GM23338 (cell line): ENCODE measurements around the gene HACD2. TPM values are rescaled to one million over a fixed set of nuclear protein-coding genes. Genes with fewer than 3 reads are reported as not detected.

Source experiments
- ATAC-seq: fragments of 200-7000 bp; cut with Tn5 transposase; 3 replicates; pipeline ENCODE4 v1.9.1; 2020
- DNase-seq: peaks from one replicate; pipeline ENCODE4 v3.0.0-alpha.2; 2015; ENCODE audit warnings: low spot score
- H2AFZ ChIP-seq: fragments of 200-600 bp; sonication (generic); 2 replicates; pipeline ENCODE4 v1.8.0; 2016; ENCODE audit warnings: antibody characterized with exemption, mild to moderate bottlenecking, moderate library complexity
- H3F3A ChIP-seq: fragments of 200-600 bp; sonication (generic); replicated peaks from 2 replicates; pipeline ENCODE4 v1.8.0; 2017; ENCODE audit warnings: antibody characterized with exemption, mixed run types, low read depth
- H3K27ac ChIP-seq: fragments of 200-600 bp; sonication (generic); 2 replicates; pipeline ENCODE4 v1.6.1; 2016; ENCODE audit warnings: low read depth
- H3K27me3 ChIP-seq: fragments of 200-600 bp; sonication (generic); 2 replicates; pipeline ENCODE4 v1.8.0; 2016; ENCODE audit warnings: mild to moderate bottlenecking, mixed run types, moderate library complexity; ENCODE audit not compliant: insufficient read depth
- H3K36me3 ChIP-seq: fragments of 200-600 bp; sonication (generic); 2 replicates; pipeline ENCODE4 v1.8.0; 2016; ENCODE audit warnings: mild to moderate bottlenecking; ENCODE audit not compliant: insufficient read depth
- H3K4me1 ChIP-seq: fragments of 200-600 bp; sonication (generic); 2 replicates; pipeline ENCODE4 v1.8.0; 2016; ENCODE audit warnings: mild to moderate bottlenecking, moderate library complexity; ENCODE audit not compliant: insufficient read depth
- H3K4me2 ChIP-seq: fragments of 200-600 bp; sonication (generic); 2 replicates; pipeline ENCODE4 v1.7.1; 2017; ENCODE audit warnings: mixed run types
- H3K4me3 ChIP-seq: fragments of 200-600 bp; sonication (generic); 2 replicates; pipeline ENCODE4 v1.6.1; 2016; ENCODE audit warnings: mixed run types
- H3K79me2 ChIP-seq: fragments of 200-600 bp; sonication (generic); replicated peaks from 2 replicates; pipeline ENCODE4 v1.8.0; 2017; ENCODE audit warnings: mild to moderate bottlenecking; ENCODE audit not compliant: insufficient read depth
- H3K9me2 ChIP-seq: fragments of 200-600 bp; sonication (generic); 2 replicates; pipeline ENCODE4 v1.8.0; 2017; ENCODE audit not compliant: insufficient read depth
- H4K20me1 ChIP-seq: fragments of 200-600 bp; sonication (generic); replicated peaks from 2 replicates; pipeline ENCODE4 v1.8.0; 2017; ENCODE audit warnings: mild to moderate bottlenecking; ENCODE audit not compliant: insufficient read depth
- H3K27ac Mint-ChIP-seq: 2 replicates; pipeline ENCODE4 v1.8.0; 2020; ENCODE audit warnings: inconsistent platforms, mild to moderate bottlenecking, moderate library complexity, mixed read lengths
- H3K27me3 Mint-ChIP-seq: 3 replicates; pipeline ENCODE4 v1.8.0; 2022; ENCODE audit warnings: low read depth, mild to moderate bottlenecking, moderate library complexity, mixed read lengths, inconsistent platforms; ENCODE audit not compliant: insufficient read depth, poor library complexity
- H3K36me3 Mint-ChIP-seq: 3 replicates; pipeline ENCODE4 v1.8.0; 2021; ENCODE audit warnings: low read depth, mild to moderate bottlenecking, inconsistent platforms, moderate library complexity, mixed read lengths
- H3K4me1 Mint-ChIP-seq: 3 replicates; pipeline ENCODE4 v1.8.0; 2020; ENCODE audit warnings: mild to moderate bottlenecking, inconsistent platforms, mixed read lengths
- H3K4me3 Mint-ChIP-seq: 3 replicates; pipeline ENCODE4 v1.8.0; 2021; ENCODE audit warnings: moderate library complexity, mild to moderate bottlenecking, inconsistent platforms, mixed read lengths
- H3K9me3 Mint-ChIP-seq: 3 replicates; pipeline ENCODE4 v1.8.0; 2020; ENCODE audit warnings: moderate library complexity, mild to moderate bottlenecking, inconsistent platforms, mixed read lengths
- EZH2 ChIP-seq: fragments of 200-600 bp; sonication (generic); IDR thresholded peaks from one replicate; pipeline ENCODE4 v1.8.0; 2017; ENCODE audit warnings: antibody characterized with exemption, mild to moderate bottlenecking, low read depth; ENCODE audit not compliant: unreplicated experiment
- EZH2phosphoT487 ChIP-seq: fragments of 200-600 bp; sonication (generic); IDR thresholded peaks from one replicate; pipeline ENCODE4 v1.8.1; 2018; ENCODE audit warnings: antibody characterized with exemption; ENCODE audit not compliant: unreplicated experiment
- JUNB ChIP-seq: IDR thresholded peaks from one replicate; pipeline ENCODE4 v1.6.1; 2016; ENCODE audit warnings: antibody characterized with exemption; ENCODE audit not compliant: unreplicated experiment
- NANOG ChIP-seq: IDR thresholded peaks from 2 replicates; pipeline ENCODE4 v1.6.1; 2016; ENCODE audit warnings: antibody characterized with exemption, borderline replicate concordance
- STAT1 ChIP-seq: IDR thresholded peaks from one replicate; pipeline ENCODE4 v1.6.1; 2016; ENCODE audit warnings: antibody characterized with exemption; ENCODE audit not compliant: unreplicated experiment
- ZNF114 ChIP-seq: fragments of 250-450 bp; sonication (Bioruptor Pico); IDR thresholded peaks from 2 replicates; pipeline ENCODE4 v1.5.0; 2020; ENCODE audit warnings: mild to moderate bottlenecking, moderate library complexity
- ZNF331 ChIP-seq: fragments of 250-450 bp; sonication (Bioruptor Pico); IDR thresholded peaks from 2 replicates; pipeline ENCODE4 v1.5.0; 2020; ENCODE audit warnings: low read depth, mild to moderate bottlenecking, moderate library complexity
- polyA plus RNA-seq: library from polyadenylated mRNA; unstranded; fragments of >200 nt; fragmentation: Nextera tagmentation; extraction: Ambion mirVana; gene quantifications from 2 replicates; pipeline ENCODE4 v1.2.1, GENCODE V29; 2016
- total RNA-seq: library from RNA; depleted of rRNA; stranded (reverse); fragments of >200 nt; shearing (Covaris generic); gene quantifications from 2 replicates; pipeline ENCODE4 v1.2.3, GENCODE V29; 2014
- TF ChIP-seq, protein P1 (sequence below): IDR thresholded peaks from 2 replicates; pipeline ENCODE4 v1.6.1; 2016; ENCODE audit warnings: antibody characterized with exemption
- TF ChIP-seq, protein P2 (sequence below): fragments of 250-450 bp; sonication (Bioruptor Pico); IDR thresholded peaks from 2 replicates; pipeline ENCODE4 v1.5.0; 2020; ENCODE audit warnings: mild to moderate bottlenecking, moderate library complexity
- TF ChIP-seq, protein P3 (sequence below): IDR thresholded peaks from one replicate; pipeline ENCODE4 v1.6.1; 2018; ENCODE audit warnings: antibody characterized with exemption; ENCODE audit not compliant: unreplicated experiment

Gene HACD2
- total and polyA plus RNA-seq, 2 experiments from 2014 or later = 13.4 to 31.5 TPM

DNA sequence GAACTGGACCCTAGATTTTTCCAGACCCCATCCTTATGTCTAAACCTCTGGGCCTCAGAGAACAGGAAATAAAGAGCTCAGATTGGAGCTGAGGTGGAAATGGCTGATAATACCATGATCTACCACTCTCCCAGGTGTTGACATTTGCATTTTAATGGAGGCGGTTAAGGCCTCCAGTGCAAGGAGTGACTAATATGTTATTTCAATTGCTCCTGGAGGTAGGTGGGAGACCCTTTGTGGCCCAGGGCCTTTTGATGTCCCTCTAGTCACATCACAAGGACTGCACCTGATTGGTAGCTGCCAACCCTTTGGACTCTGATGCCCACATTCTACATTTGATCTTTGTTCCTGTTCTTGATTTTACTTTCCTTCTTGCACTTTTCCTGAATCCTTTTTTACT lies 127.0 kb downstream of the HACD2 start:
- peaks cover 25% of the 10 kb centered on the region for H3K4me1 ChIP-seq
- no peaks in the 10 kb centered on the region for H3F3A ChIP-seq
- no peaks in the 10 kb centered on the region for H3K36me3 ChIP-seq
- Mint-ChIP-seq H3K27me3 (peaks cover 10% of the 10 kb centered on the region), H3K36me3 (no peaks in the 10 kb centered on the region), H3K4me3 (no peak overlapping the region), H3K4me1 (peaks cover 35% of the 10 kb centered on the region), H3K27ac (peak overlapping the region; percentile 6; the same call in 1 of the 2 replicates), H3K9me3 (no peaks in the 10 kb centered on the region)
- peak; percentile 73 for ATAC-seq
- no peaks in the 10 kb centered on the region for H3K79me2 ChIP-seq
- peak; percentile 46 for DNase-seq
- H2AFZ ChIP-seq = 0 out of 2 replicates have a peak overlapping the region, but pooled peaks have one; percentile 25
- peak overlapping the region; percentile 63 for H3K4me2 ChIP-seq
- TF ChIP-seq STAT1 = no peak
- TF ChIP-seq, protein P1, sequence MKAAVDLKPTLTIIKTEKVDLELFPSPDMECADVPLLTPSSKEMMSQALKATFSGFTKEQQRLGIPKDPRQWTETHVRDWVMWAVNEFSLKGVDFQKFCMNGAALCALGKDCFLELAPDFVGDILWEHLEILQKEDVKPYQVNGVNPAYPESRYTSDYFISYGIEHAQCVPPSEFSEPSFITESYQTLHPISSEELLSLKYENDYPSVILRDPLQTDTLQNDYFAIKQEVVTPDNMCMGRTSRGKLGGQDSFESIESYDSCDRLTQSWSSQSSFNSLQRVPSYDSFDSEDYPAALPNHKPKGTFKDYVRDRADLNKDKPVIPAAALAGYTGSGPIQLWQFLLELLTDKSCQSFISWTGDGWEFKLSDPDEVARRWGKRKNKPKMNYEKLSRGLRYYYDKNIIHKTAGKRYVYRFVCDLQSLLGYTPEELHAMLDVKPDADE = no peak
- peak; percentile 20; the same call in 1 of the 2 replicates for TF ChIP-seq NANOG
- TF ChIP-seq, protein P2, sequence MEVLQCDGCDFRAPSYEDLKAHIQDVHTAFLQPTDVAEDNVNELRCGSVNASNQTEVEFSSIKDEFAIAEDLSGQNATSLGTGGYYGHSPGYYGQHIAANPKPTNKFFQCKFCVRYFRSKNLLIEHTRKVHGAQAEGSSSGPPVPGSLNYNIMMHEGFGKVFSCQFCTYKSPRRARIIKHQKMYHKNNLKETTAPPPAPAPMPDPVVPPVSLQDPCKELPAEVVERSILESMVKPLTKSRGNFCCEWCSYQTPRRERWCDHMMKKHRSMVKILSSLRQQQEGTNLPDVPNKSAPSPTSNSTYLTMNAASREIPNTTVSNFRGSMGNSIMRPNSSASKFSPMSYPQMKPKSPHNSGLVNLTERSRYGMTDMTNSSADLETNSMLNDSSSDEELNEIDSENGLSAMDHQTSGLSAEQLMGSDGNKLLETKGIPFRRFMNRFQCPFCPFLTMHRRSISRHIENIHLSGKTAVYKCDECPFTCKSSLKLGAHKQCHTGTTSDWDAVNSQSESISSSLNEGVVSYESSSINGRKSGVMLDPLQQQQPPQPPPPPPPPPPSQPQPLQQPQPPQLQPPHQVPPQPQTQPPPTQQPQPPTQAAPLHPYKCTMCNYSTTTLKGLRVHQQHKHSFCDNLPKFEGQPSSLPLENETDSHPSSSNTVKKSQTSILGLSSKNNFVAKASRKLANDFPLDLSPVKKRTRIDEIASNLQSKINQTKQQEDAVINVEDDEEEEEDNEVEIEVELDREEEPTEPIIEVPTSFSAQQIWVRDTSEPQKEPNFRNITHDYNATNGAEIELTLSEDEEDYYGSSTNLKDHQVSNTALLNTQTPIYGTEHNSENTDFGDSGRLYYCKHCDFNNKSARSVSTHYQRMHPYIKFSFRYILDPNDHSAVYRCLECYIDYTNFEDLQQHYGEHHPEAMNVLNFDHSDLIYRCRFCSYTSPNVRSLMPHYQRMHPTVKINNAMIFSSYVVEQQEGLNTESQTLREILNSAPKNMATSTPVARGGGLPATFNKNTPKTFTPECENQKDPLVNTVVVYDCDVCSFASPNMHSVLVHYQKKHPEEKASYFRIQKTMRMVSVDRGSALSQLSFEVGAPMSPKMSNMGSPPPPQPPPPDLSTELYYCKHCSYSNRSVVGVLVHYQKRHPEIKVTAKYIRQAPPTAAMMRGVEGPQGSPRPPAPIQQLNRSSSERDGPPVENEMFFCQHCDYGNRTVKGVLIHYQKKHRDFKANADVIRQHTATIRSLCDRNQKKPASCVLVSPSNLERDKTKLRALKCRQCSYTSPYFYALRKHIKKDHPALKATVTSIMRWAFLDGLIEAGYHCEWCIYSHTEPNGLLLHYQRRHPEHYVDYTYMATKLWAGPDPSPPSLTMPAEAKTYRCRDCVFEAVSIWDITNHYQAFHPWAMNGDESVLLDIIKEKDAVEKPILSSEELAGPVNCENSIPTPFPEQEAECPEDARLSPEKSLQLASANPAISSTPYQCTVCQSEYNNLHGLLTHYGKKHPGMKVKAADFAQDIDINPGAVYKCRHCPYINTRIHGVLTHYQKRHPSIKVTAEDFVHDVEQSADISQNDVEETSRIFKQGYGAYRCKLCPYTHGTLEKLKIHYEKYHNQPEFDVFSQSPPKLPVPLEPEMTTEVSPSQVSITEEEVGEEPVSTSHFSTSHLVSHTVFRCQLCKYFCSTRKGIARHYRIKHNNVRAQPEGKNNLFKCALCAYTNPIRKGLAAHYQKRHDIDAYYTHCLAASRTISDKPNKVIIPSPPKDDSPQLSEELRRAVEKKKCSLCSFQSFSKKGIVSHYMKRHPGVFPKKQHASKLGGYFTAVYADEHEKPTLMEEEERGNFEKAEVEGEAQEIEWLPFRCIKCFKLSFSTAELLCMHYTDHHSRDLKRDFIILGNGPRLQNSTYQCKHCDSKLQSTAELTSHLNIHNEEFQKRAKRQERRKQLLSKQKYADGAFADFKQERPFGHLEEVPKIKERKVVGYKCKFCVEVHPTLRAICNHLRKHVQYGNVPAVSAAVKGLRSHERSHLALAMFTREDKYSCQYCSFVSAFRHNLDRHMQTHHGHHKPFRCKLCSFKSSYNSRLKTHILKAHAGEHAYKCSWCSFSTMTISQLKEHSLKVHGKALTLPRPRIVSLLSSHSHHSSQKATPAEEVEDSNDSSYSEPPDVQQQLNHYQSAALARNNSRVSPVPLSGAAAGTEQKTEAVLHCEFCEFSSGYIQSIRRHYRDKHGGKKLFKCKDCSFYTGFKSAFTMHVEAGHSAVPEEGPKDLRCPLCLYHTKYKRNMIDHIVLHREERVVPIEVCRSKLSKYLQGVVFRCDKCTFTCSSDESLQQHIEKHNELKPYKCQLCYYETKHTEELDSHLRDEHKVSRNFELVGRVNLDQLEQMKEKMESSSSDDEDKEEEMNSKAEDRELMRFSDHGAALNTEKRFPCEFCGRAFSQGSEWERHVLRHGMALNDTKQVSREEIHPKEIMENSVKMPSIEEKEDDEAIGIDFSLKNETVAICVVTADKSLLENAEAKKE (CRISPR knock-in tag) = peak; percentile 63
- H4K20me1 ChIP-seq = no peaks in the 10 kb centered on the region
- peaks cover 7% of the 10 kb centered on the region; the same call in 1 of the 2 replicates for H3K9me2 ChIP-seq
- no peaks in the 10 kb centered on the region for H3K27me3 ChIP-seq
- no peak overlapping the region for H3K27ac ChIP-seq
- no peak overlapping the region for H3K4me3 ChIP-seq

DNA sequence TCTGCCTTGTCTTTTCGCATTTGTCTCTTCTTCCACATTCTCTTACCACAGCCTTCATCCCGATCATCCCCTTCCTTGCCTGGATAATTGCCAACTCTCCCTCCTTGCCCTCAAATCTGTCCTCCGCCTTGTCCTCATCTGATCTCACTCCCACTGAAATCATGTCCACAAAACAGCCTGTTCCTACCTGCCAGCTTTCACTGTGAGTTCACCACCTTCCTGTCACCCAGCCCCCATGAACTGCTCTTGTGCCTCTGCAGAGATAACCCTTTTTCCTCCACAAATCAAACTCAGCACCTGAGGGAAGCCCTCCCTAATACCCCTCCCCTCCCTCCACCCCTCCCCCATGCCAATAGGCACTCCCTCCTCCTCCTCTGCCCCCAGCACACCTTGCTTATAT lies 131.2 kb downstream of the HACD2 start:
- Mint-ChIP-seq H3K4me1 (peaks cover 26% of the 10 kb centered on the region), H3K27me3 (peaks cover 24% of the 10 kb centered on the region), H3K4me3 (no peak overlapping the region), H3K27ac (no peak overlapping the region), H3K9me3 (no peaks in the 10 kb centered on the region; the same call in 2 of the 3 replicates), H3K36me3 (no peaks in the 10 kb centered on the region)
- Histone ChIP-seq H3K9me2 (peaks cover 7% of the 10 kb centered on the region; the same call in 1 of the 2 replicates), H3K79me2 (no peaks in the 10 kb centered on the region), H3K36me3 (no peaks in the 10 kb centered on the region), H4K20me1 (no peaks in the 10 kb centered on the region), H3F3A (no peaks in the 10 kb centered on the region; the same call in 1 of the 2 replicates), H3K27ac (no peak overlapping the region), H2AFZ (no peak overlapping the region), H3K4me2 (no peak overlapping the region), H3K4me3 (no peak overlapping the region), H3K4me1 (peaks cover 21% of the 10 kb centered on the region), H3K27me3 (peaks cover 20% of the 10 kb centered on the region)
- DNase-seq = no peak
- no peak for ATAC-seq
- no peak for TF ChIP-seq JUNB
- no peak for TF ChIP-seq ZNF331 (CRISPR knock-in tag)
- TF ChIP-seq, protein P3, sequence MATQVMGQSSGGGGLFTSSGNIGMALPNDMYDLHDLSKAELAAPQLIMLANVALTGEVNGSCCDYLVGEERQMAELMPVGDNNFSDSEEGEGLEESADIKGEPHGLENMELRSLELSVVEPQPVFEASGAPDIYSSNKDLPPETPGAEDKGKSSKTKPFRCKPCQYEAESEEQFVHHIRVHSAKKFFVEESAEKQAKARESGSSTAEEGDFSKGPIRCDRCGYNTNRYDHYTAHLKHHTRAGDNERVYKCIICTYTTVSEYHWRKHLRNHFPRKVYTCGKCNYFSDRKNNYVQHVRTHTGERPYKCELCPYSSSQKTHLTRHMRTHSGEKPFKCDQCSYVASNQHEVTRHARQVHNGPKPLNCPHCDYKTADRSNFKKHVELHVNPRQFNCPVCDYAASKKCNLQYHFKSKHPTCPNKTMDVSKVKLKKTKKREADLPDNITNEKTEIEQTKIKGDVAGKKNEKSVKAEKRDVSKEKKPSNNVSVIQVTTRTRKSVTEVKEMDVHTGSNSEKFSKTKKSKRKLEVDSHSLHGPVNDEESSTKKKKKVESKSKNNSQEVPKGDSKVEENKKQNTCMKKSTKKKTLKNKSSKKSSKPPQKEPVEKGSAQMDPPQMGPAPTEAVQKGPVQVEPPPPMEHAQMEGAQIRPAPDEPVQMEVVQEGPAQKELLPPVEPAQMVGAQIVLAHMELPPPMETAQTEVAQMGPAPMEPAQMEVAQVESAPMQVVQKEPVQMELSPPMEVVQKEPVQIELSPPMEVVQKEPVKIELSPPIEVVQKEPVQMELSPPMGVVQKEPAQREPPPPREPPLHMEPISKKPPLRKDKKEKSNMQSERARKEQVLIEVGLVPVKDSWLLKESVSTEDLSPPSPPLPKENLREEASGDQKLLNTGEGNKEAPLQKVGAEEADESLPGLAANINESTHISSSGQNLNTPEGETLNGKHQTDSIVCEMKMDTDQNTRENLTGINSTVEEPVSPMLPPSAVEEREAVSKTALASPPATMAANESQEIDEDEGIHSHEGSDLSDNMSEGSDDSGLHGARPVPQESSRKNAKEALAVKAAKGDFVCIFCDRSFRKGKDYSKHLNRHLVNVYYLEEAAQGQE = no peak
- TF ChIP-seq, protein P1 = no peak
- TF ChIP-seq ZNF114 (CRISPR knock-in tag) = no peak
- TF ChIP-seq EZH2 = no peak
- TF ChIP-seq EZH2phosphoT487 = no peak
